ENCODE measurements around the gene MRTFA.
"Not testable (repeated sequence)": the region's sequence is repeated elsewhere in the genome, so short reads cannot be mapped to it uniquely, and the experiment has no call there.

Gene MRTFA

GRCh38 chr22:40502919-40503318 is 133.6 kb downstream of the MRTFA start:
- in situ Hi-C loops (cut with MboI; ENCODE audit: low sequenced_read_pairs): no loop called here

- in situ Hi-C loops (cut with MboI; ENCODE audit: low sequenced_read_pairs): not testable (repeated sequence)
These were observed 136.1 kb downstream of the MRTFA start for GRCh38 chr22:40500465-40500786.

GRCh38 chr22:40499209-40499623 is 137.3 kb downstream of the MRTFA start:
- in situ Hi-C loops (cut with MboI; ENCODE audit: low sequenced_read_pairs): no loop called here

- in situ Hi-C loops (cut with MboI; ENCODE audit: low sequenced_read_pairs): no loop called here
These were observed 137.9 kb downstream of the MRTFA start for GRCh38 chr22:40498420-40499208.

GRCh38 chr22:40493441-40493840 is 143.1 kb downstream of the MRTFA start:
- in situ Hi-C loops (cut with MboI; ENCODE audit: low sequenced_read_pairs): no loop called here

- in situ Hi-C loops (cut with MboI; ENCODE audit: low sequenced_read_pairs): no loop called here
These were observed 144.4 kb downstream of the MRTFA start for GRCh38 chr22:40491990-40492631.

GRCh38 chr22:40487663-40488249 is 148.8 kb downstream of the MRTFA start:
- in situ Hi-C loops (cut with MboI; ENCODE audit: low sequenced_read_pairs): no loop called here

GRCh38 chr22:40486962-40487602 is 149.4 kb downstream of the MRTFA start:
- in situ Hi-C loops (cut with MboI; ENCODE audit: low sequenced_read_pairs): no loop called here

- in situ Hi-C loops (cut with MboI; ENCODE audit: low sequenced_read_pairs): no loop called here
These were observed 150.5 kb downstream of the MRTFA start for GRCh38 chr22:40485813-40486667.

GRCh38 chr22:40484906-40485669 is 151.4 kb downstream of the MRTFA start:
- in situ Hi-C loops (cut with MboI; ENCODE audit: low sequenced_read_pairs): no loop called here

GRCh38 chr22:40482886-40483285 is 153.6 kb downstream of the MRTFA start:
- in situ Hi-C loops (cut with MboI; ENCODE audit: low sequenced_read_pairs): no loop called here

GRCh38 chr22:40482391-40482790 is 154.1 kb downstream of the MRTFA start:
- in situ Hi-C loops (cut with MboI; ENCODE audit: low sequenced_read_pairs): no loop called here

GRCh38 chr22:40480996-40481395 is 155.5 kb downstream of the MRTFA start:
- in situ Hi-C loops (cut with MboI; ENCODE audit: low sequenced_read_pairs): no loop called here

GRCh38 chr22:40479887-40480538 is 156.5 kb downstream of the MRTFA start:
- in situ Hi-C loops (cut with MboI; ENCODE audit: low sequenced_read_pairs): no loop called here

GRCh38 chr22:40479126-40479800 is 157.3 kb downstream of the MRTFA start:
- in situ Hi-C loops (cut with MboI; ENCODE audit: low sequenced_read_pairs): no loop called here

GRCh38 chr22:40478338-40479125 is 158.0 kb downstream of the MRTFA start:
- in situ Hi-C loops (cut with MboI; ENCODE audit: low sequenced_read_pairs): no loop called here

- in situ Hi-C loops (cut with MboI; ENCODE audit: low sequenced_read_pairs): no loop called here
These were observed 158.7 kb downstream of the MRTFA start for GRCh38 chr22:40477683-40478337.

GRCh38 chr22:40476341-40476740 is 160.2 kb downstream of the MRTFA start:
- in situ Hi-C loops (cut with MboI; ENCODE audit: low sequenced_read_pairs): no loop called here
